CD8-positive, alpha-beta memory T cell (primary cell): ENCODE data around the gene RHPN2. TPM values are rescaled to one million over a fixed set of nuclear protein-coding genes. Genes with fewer than 3 reads are reported as not detected.
"Not testable (repeated sequence)": the region's sequence is repeated elsewhere in the genome, so short reads cannot be mapped to it uniquely, and the experiment has no call there.

Source experiments
- CTCF ChIA-PET: fragments of 350-600 bp; sonication (Branson Sonifier 250); formaldehyde crosslinking; loops from one replicate; lab custom pipeline; 2021; ENCODE audit warnings: antibody characterized with exemption; lab: Charles Lee
- POLR2A ChIA-PET: fragments of 350-600 bp; sonication (Branson Sonifier 250); formaldehyde crosslinking; loops from one replicate; lab custom pipeline; 2021; ENCODE audit warnings: antibody characterized with exemption; lab: Charles Lee
- DNase-seq, 5 donors: peaks; one replicate each; pipeline versions ENCODE4 v3.0.0 to v3.0.0-alpha.2; 2020 to 2022; ENCODE audit warnings: mixed read lengths in 1 of 5
- H3K27ac ChIP-seq: one replicate; pipeline ENCODE4 v1.7.0; 2013; ENCODE audit warnings: low read depth, mild to moderate bottlenecking, low read length, moderate library complexity
- H3K27me3 ChIP-seq: 2 replicates; pipeline ENCODE4 v1.7.0; 2013; ENCODE audit warnings: low read length, mild to moderate bottlenecking; ENCODE audit not compliant: insufficient read depth, poor library complexity, severe bottlenecking
- H3K36me3 ChIP-seq: 2 replicates; pipeline ENCODE4 v1.7.0; 2013; ENCODE audit warnings: mild to moderate bottlenecking, low read length, moderate library complexity; ENCODE audit not compliant: insufficient read depth
- H3K4me1 ChIP-seq: 2 replicates; pipeline ENCODE4 v1.7.0; 2013; ENCODE audit warnings: mild to moderate bottlenecking, low read length, moderate library complexity; ENCODE audit not compliant: insufficient read depth
- H3K4me3 ChIP-seq: 2 replicates; pipeline ENCODE4 v1.7.0; 2013; ENCODE audit warnings: mild to moderate bottlenecking, low read length
- H3K9me3 ChIP-seq: 2 replicates; pipeline ENCODE4 v1.7.0; 2013; ENCODE audit warnings: mild to moderate bottlenecking, low read length
- H3K27ac Mint-ChIP-seq, 8 donors: one replicate each; pipeline ENCODE4 v1.8.0; 2020 to 2021; ENCODE audit warnings: mixed read lengths in 8 of 8, mild to moderate bottlenecking in 6 of 8, inconsistent platforms in 3 of 8, moderate library complexity in 3 of 8
- H3K27me3 Mint-ChIP-seq, 2 donors: one replicate each; pipeline ENCODE4 v1.8.0; 2020 to 2021; ENCODE audit warnings: mixed read lengths in 2 of 2, mild to moderate bottlenecking in 1 of 2, moderate library complexity in 1 of 2
- H3K36me3 Mint-ChIP-seq, 3 donors: one replicate each; pipeline ENCODE4 v1.8.0; 2020 to 2021; ENCODE audit warnings: mixed read lengths in 3 of 3, inconsistent platforms in 1 of 3, mild to moderate bottlenecking in 1 of 3
- H3K4me1 Mint-ChIP-seq, 3 donors: one replicate each; pipeline ENCODE4 v1.8.0; 2020 to 2021; ENCODE audit warnings: mixed read lengths in 3 of 3, inconsistent platforms in 1 of 3, mild to moderate bottlenecking in 1 of 3
- H3K4me3 Mint-ChIP-seq, 7 donors: one replicate each; pipeline ENCODE4 v1.8.0; 2020 to 2021; ENCODE audit warnings: mixed read lengths in 7 of 7, mild to moderate bottlenecking in 6 of 7, moderate library complexity in 4 of 7, inconsistent platforms in 2 of 7
- H3K9me3 Mint-ChIP-seq, 5 donors: one replicate each; pipeline ENCODE4 v1.8.0; 2020 to 2022; ENCODE audit warnings: mixed read lengths in 5 of 5, mild to moderate bottlenecking in 3 of 5, moderate library complexity in 2 of 5, inconsistent platforms in 1 of 5
- polyA plus RNA-seq: library from polyadenylated mRNA; unstranded; fragments of 300-500 nt; fragmentation: Illumina TruSeq; gene quantifications from one replicate; pipeline ENCODE4 v1.2.3, GENCODE V29; 2021
- total RNA-seq, 2 experiments: library from RNA; stranded (reverse); gene quantifications; one replicate each; pipeline ENCODE4 v1.2.3, GENCODE V29; 2021

RHPN2 gene
- total and polyA plus RNA-seq, 3 experiments from 2014 or later, result 0.32 to 2.0 (median 1.1) TPM

- Histone ChIP-seq H3K9me3 (no peaks in the 10 kb centered on the region), H3K27ac (no peak overlapping the region), H3K4me1 (no peaks in the 10 kb centered on the region), H3K4me3 (no peak overlapping the region), H3K27me3 (no peaks in the 10 kb centered on the region), H3K36me3 (no peaks in the 10 kb centered on the region)
- Mint-ChIP-seq H3K27me3 (peaks cover 6 to 9% of the 10 kb centered on the region in 2 donors), H3K9me3 (no peaks in the 10 kb centered on the region), H3K36me3 (no peaks in the 10 kb centered on the region), H3K4me1 (no peaks in the 10 kb centered on the region), H3K27ac (no peak overlapping the region), H3K4me3 (no peak overlapping the region)
- POLR2A ChIA-PET, result no interaction called here
- CTCF ChIA-PET, result no interaction called here
- DNase-seq, result no peak
Observed at GRCh38 chr19:33047422-33047821, 17.3 kb downstream of the RHPN2 start.

- H3K27me3 ChIP-seq, CTCF ChIA-PET, H3K4me1 Mint-ChIP-seq, H3K27me3 Mint-ChIP-seq, DNase-seq, H3K27ac ChIP-seq, H3K36me3 Mint-ChIP-seq, H3K4me1 ChIP-seq, H3K27ac Mint-ChIP-seq, H3K9me3 ChIP-seq, H3K4me3 Mint-ChIP-seq, H3K36me3 ChIP-seq, POLR2A ChIA-PET, H3K9me3 Mint-ChIP-seq, H3K4me3 ChIP-seq: not testable (repeated sequence)
Observed at GRCh38 chr19:33041828-33042160, 22.9 kb downstream of the RHPN2 start.

GRCh38 chr19:33040994-33041827 lies 23.5 kb downstream of the RHPN2 start:
- no peaks in the 10 kb centered on the region for H3K27me3 ChIP-seq
- Mint-ChIP-seq H3K27ac (no peak overlapping the region), H3K4me3 (no peak overlapping the region), H3K4me1 (peaks cover 8 to 9% (median 9%) of the 10 kb centered on the region in 3 donors), H3K36me3 (no peaks in the 10 kb centered on the region), H3K27me3 (peaks cover 1 to 3% of the 10 kb centered on the region in 2 donors), H3K9me3 (no peaks in the 10 kb centered on the region)
- no peaks in the 10 kb centered on the region for H3K4me1 ChIP-seq
- H3K36me3 ChIP-seq, result no peaks in the 10 kb centered on the region
- DNase-seq, result no peak
- ChIA-PET CTCF (no interaction called here), POLR2A (no interaction called here)
- H3K27ac ChIP-seq, result no peak overlapping the region
- H3K4me3 ChIP-seq, result no peak overlapping the region
- no peaks in the 10 kb centered on the region for H3K9me3 ChIP-seq

GRCh38 chr19:33039815-33040214 lies 24.9 kb downstream of the RHPN2 start:
- peaks cover 8 to 9% (median 9%) of the 10 kb centered on the region in 3 donors for H3K4me1 Mint-ChIP-seq
- no peaks in the 10 kb centered on the region for H3K27me3 Mint-ChIP-seq
- no peaks in the 10 kb centered on the region for H3K9me3 Mint-ChIP-seq
- no peak overlapping the region for H3K4me3 ChIP-seq
- POLR2A ChIA-PET, result no interaction called here
- DNase-seq, result no peak
- H3K36me3 ChIP-seq, result no peaks in the 10 kb centered on the region
- H3K27ac ChIP-seq, result no peak overlapping the region
- H3K4me3 Mint-ChIP-seq, result no peak overlapping the region
- no peaks in the 10 kb centered on the region for H3K36me3 Mint-ChIP-seq
- no peaks in the 10 kb centered on the region for H3K27me3 ChIP-seq
- peak overlapping the region in 2 of 8 donors; percentile 33 to 57 for H3K27ac Mint-ChIP-seq
- CTCF ChIA-PET, result interaction anchor here (0.6 kb wide), 1 partner anchor 8 kb away, joined by 3 read pairs; no protein-coding TSS in a partner anchor
- no peaks in the 10 kb centered on the region for H3K4me1 ChIP-seq
- H3K9me3 ChIP-seq, result no peaks in the 10 kb centered on the region

- Histone ChIP-seq H3K4me1 (no peaks in the 10 kb centered on the region), H3K9me3 (no peaks in the 10 kb centered on the region), H3K27me3 (no peaks in the 10 kb centered on the region), H3K27ac (no peak overlapping the region), H3K36me3 (no peaks in the 10 kb centered on the region), H3K4me3 (no peak overlapping the region)
- ChIA-PET CTCF (no interaction called here), POLR2A (no interaction called here)
- Mint-ChIP-seq H3K4me1 (peaks cover 8 to 9% (median 9%) of the 10 kb centered on the region in 3 donors), H3K4me3 (no peak overlapping the region), H3K27me3 (no peaks in the 10 kb centered on the region), H3K9me3 (no peaks in the 10 kb centered on the region), H3K36me3 (no peaks in the 10 kb centered on the region), H3K27ac (peak overlapping the region in 2 of 8 donors; percentile 1 to 43)
- no peak for DNase-seq
Observed at GRCh38 chr19:33039108-33039599, 25.5 kb downstream of the RHPN2 start.

GRCh38 chr19:33037168-33038025 lies 27.3 kb downstream of the RHPN2 start:
- H3K27me3 Mint-ChIP-seq, H3K4me1 Mint-ChIP-seq, H3K36me3 ChIP-seq, H3K27ac ChIP-seq, H3K4me1 ChIP-seq, H3K36me3 Mint-ChIP-seq, POLR2A ChIA-PET, CTCF ChIA-PET, H3K9me3 Mint-ChIP-seq, H3K27me3 ChIP-seq, H3K9me3 ChIP-seq: not testable (repeated sequence)
- peak overlapping the region in 6 of 8 donors; percentile 48 to 92 (median 84) for H3K27ac Mint-ChIP-seq
- DNase-seq, result peak in 1 of 5 donors; percentile 23
- H3K4me3 ChIP-seq, result peak overlapping the region; percentile 50
- H3K4me3 Mint-ChIP-seq, result peak overlapping the region; percentile 28 to 85 (median 78)

GRCh38 chr19:33036370-33037167 lies 28.1 kb downstream of the RHPN2 start:
- POLR2A ChIA-PET, DNase-seq, H3K36me3 ChIP-seq, H3K4me3 Mint-ChIP-seq, H3K36me3 Mint-ChIP-seq, H3K27me3 ChIP-seq, H3K4me3 ChIP-seq, H3K4me1 ChIP-seq, H3K9me3 Mint-ChIP-seq, H3K27ac Mint-ChIP-seq, H3K27me3 Mint-ChIP-seq, CTCF ChIA-PET, H3K27ac ChIP-seq, H3K9me3 ChIP-seq, H3K4me1 Mint-ChIP-seq: not testable (repeated sequence)
